K562 (cell line): Measurements from ENCODE around the gene ANKEF1. TPM values are rescaled to one million over a fixed set of nuclear protein-coding genes. Genes with fewer than 3 reads are reported as not detected.

Source experiments
- ATAC-seq: fragments of 200-7000 bp; cut with Tn5 transposase; 3 replicates; pipeline ENCODE4 v1.9.1; 2020; ENCODE audit warnings: moderate library complexity
- BruUV-seq: library from RNA; stranded (reverse); fragments of 400-500 nt; replicated peaks from 2 replicates; lab custom pipeline; 2021; lab: Mats Ljungman, UMichigan
- CTCF ChIA-PET: fragments of 300-600 bp; formaldehyde crosslinking; extraction: SDS; loops from one replicate; lab custom pipeline; 2021; ENCODE audit warnings: low intra/inter-chr PET ratio; lab: Yijun Ruan, JAX
- POLR2A ChIA-PET: fragments of 300-600, 350-650 bp; sonication (Branson Sonifier 250); formaldehyde crosslinking; extraction: SDS; loops from one replicate; lab custom pipeline; 2021; ENCODE audit warnings: antibody characterized with exemption, inconsistent platforms; lab: Yijun Ruan, JAX
- DNase-seq, 4 experiments: peaks; one replicate each; pipeline versions ENCODE4 v3.0.0 to v3.0.0-alpha.2; 2011 to 2018; ENCODE audit warnings: low spot score in 3 of 4, mixed read lengths in 3 of 4; ENCODE audit errors: extremely low read depth in 1 of 4
- FAIRE-seq: peaks from 2 replicates; lab custom pipeline; 2011; peaks lifted over from hg19 to GRCh38; lab: Jason Lieb, UNC
- H2AFZ ChIP-seq: 2 replicates; pipeline ENCODE4 v1.6.0; 2011; ENCODE audit warnings: low read depth, low read length, control low read depth, inconsistent platforms
- H3K27ac ChIP-seq: fragments of 200-600 bp; 3 replicates; pipeline ENCODE4 v1.8.0; 2011; ENCODE audit warnings: low read depth, mild to moderate bottlenecking, control low read depth, inconsistent platforms, low read length, moderate library complexity, mixed read lengths; ENCODE audit errors: extremely low read depth
- H3K27me3 ChIP-seq, 2 experiments: fragments of 300-600 bp in 1 of 2; 2 replicates in 1 of 2; 3 replicates in 1 of 2; pipeline versions ENCODE4 v1.6.0 to v1.8.0; 2011; ENCODE audit warnings: inconsistent platforms in 2 of 2, low read length in 2 of 2, mild to moderate bottlenecking in 1 of 2, mixed read lengths in 1 of 2, moderate library complexity in 1 of 2; ENCODE audit not compliant: control insufficient read depth in 2 of 2, insufficient read depth in 2 of 2
- H3K36me3 ChIP-seq: fragments of 300-600 bp; 3 replicates; pipeline ENCODE4 v1.8.0; 2011; ENCODE audit warnings: mild to moderate bottlenecking, low read length, inconsistent platforms; ENCODE audit not compliant: control insufficient read depth, insufficient read depth
- H3K4me1 ChIP-seq, 2 experiments: fragments of 200-600 bp in 1 of 2; replicated peaks in 1 of 2; 2 replicates in 1 of 2; 3 replicates in 1 of 2; pipeline versions ENCODE4 v1.5.1 to v1.8.0; 2011; ENCODE audit warnings: inconsistent platforms in 2 of 2, low read length in 2 of 2, mild to moderate bottlenecking in 1 of 2, mixed read lengths in 1 of 2, moderate library complexity in 1 of 2; ENCODE audit not compliant: control insufficient read depth in 2 of 2, insufficient read depth in 2 of 2
- H3K4me2 ChIP-seq: 2 replicates; pipeline ENCODE4 v1.6.1; 2011; ENCODE audit warnings: low read length, control low read depth, inconsistent platforms, mixed read lengths; ENCODE audit not compliant: insufficient read depth
- H3K4me3 ChIP-seq: fragments of 200-600 bp; sonication (generic), shearing (Covaris generic); 2 replicates; pipeline ENCODE4 v1.5.1; 2016; ENCODE audit warnings: control low read depth, inconsistent platforms
- H3K79me2 ChIP-seq: fragments of 200-600 bp; 3 replicates; pipeline ENCODE4 v1.8.0; 2011; ENCODE audit warnings: low read length, inconsistent platforms; ENCODE audit not compliant: control insufficient read depth, insufficient read depth
- H3K9ac ChIP-seq, 2 experiments: 2 replicates each; pipeline versions ENCODE4 v1.6.0 to v1.6.1; 2011; ENCODE audit warnings: low read depth in 2 of 2, low read length in 2 of 2, control low read depth in 1 of 2, inconsistent platforms in 1 of 2, mild to moderate bottlenecking in 1 of 2, mixed read lengths in 1 of 2; ENCODE audit not compliant: insufficient read depth in 1 of 2
- H3K9me1 ChIP-seq: one replicate; pipeline ENCODE4 v1.6.0; 2011; ENCODE audit warnings: inconsistent platforms, mild to moderate bottlenecking, low read length, moderate library complexity; ENCODE audit not compliant: control insufficient read depth, insufficient read depth
- H3K9me3 ChIP-seq: replicated peaks from 2 replicates; pipeline ENCODE4 v1.5.1; 2011; ENCODE audit warnings: low read depth, low read length, inconsistent platforms; ENCODE audit not compliant: control insufficient read depth, insufficient read depth
- H4K20me1 ChIP-seq: replicated peaks from 2 replicates; pipeline ENCODE4 v1.6.1; 2011; ENCODE audit warnings: low read length, inconsistent platforms, mixed read lengths; ENCODE audit not compliant: control insufficient read depth, insufficient read depth
- SMAD3 ChIP-seq: fragments of 450-650 bp; formaldehyde crosslinking; conservative IDR thresholded peaks from 2 replicates; pipeline ENCODE4 v1.4.0; 2020; ENCODE audit warnings: mild to moderate bottlenecking
- ZNF311 ChIP-seq: fragments of 250-450 bp; sonication (Bioruptor Pico); IDR thresholded peaks from 2 replicates; pipeline ENCODE4 v1.4.0; 2020; ENCODE audit warnings: mild to moderate bottlenecking, moderate library complexity
- WGBS: fragments of 100-300 bp; shearing (Covaris generic); methylation state at CpG from one replicate; pipeline ENCODE4 v1.1.6; 2016; ENCODE audit warnings: low coverage, mixed read lengths; ENCODE audit not compliant: insufficient coverage; ENCODE audit errors: missing lambda C conversion rate; 5-methylcytosine and 5-hydroxymethylcytosine counted together
- in situ Hi-C: fragments of 300-500 bp; cut with MboI; formaldehyde crosslinking; loops from 4 replicates; pipeline ENCODE4 v1.15.0; 2018; ENCODE audit warnings: inconsistent platforms, mixed read lengths
- intact Hi-C: fragments of 100-400 bp; cut with micrococcal nuclease; formaldehyde crosslinking; loops from 2 replicates; pipeline ENCODE4 v1.14.2; 2022
- polyA plus RNA-seq, 8 experiments: library from polyadenylated mRNA; depleted of rRNA in 4 of 8; stranded (reverse) in 5 of 8; unstranded in 3 of 8; fragments of >200 nt; fragmentation: Nextera tagmentation in 2 of 8; fragmentation: Illumina TruSeq in 1 of 8; extraction: Ambion mirVana in 2 of 8; extraction: Trizol in 1 of 8; gene quantifications; 2 replicates each; pipeline versions ENCODE4 v1.2.1 to v1.2.3, GENCODE V29; 2011 to 2014; ENCODE audit warnings: inconsistent platforms in 1 of 8, missing spikeins in 1 of 8
- total RNA-seq, 7 experiments: library from RNA; depleted of rRNA in 6 of 7; stranded (reverse); fragments of >200 nt in 6 of 7; fragmentation: Illumina TruSeq in 2 of 7; extraction: Trizol in 2 of 7; gene quantifications; 2 replicates each; pipeline versions ENCODE4 v1.2.1 to v1.2.3, GENCODE V29; 2011 to 2021; ENCODE audit warnings: low replicate concordance in 1 of 7
- TF ChIP-seq, protein P1 (sequence below): fragments of 450-650 bp; formaldehyde crosslinking; IDR thresholded peaks from 2 replicates; pipeline ENCODE4 v1.4.0; 2020; ENCODE audit warnings: mild to moderate bottlenecking, mixed read lengths

ANKEF1 gene
- total and polyA plus RNA-seq, 9 of the 15 experiments (the other 6 are each of a cell fraction or from before 2014, with no cell fraction given), result 0.35 to 2.1 (median 1.7) TPM

- CTCF ChIA-PET, result no interaction called here
- TF ChIP-seq, protein P1, sequence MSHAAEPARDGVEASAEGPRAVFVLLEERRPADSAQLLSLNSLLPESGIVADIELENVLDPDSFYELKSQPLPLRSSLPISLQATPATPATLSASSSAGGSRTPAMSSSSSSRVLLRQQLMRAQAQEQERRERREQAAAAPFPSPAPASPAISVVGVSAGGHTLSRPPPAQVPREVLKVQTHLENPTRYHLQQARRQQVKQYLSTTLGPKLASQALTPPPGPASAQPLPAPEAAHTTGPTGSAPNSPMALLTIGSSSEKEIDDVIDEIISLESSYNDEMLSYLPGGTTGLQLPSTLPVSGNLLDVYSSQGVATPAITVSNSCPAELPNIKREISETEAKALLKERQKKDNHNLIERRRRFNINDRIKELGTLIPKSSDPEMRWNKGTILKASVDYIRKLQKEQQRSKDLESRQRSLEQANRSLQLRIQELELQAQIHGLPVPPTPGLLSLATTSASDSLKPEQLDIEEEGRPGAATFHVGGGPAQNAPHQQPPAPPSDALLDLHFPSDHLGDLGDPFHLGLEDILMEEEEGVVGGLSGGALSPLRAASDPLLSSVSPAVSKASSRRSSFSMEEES (CRISPR knock-in tag), result peak; percentile 70
- no peak for TF ChIP-seq SMAD3 (CRISPR knock-in tag)
- no peak for TF ChIP-seq ZNF311
- TF ChIP-seq, all 486 proteins: peak for 1
- FAIRE-seq, result no peak
- BruUV-seq, result no TSS peak
- Histone ChIP-seq H3K4me3 (no peak overlapping the region), H3K9me3 (no peaks in the 10 kb centered on the region), H3K4me2 (no peak overlapping the region), H3K36me3 (no peaks in the 10 kb centered on the region), H3K9me1 (no peaks in the 10 kb centered on the region), H2AFZ (no peak overlapping the region), H3K27ac (no peak overlapping the region), H3K79me2 (no peaks in the 10 kb centered on the region), H3K9ac (no peak overlapping the region), H4K20me1 (no peaks in the 10 kb centered on the region), H3K27me3 (no peaks in the 10 kb centered on the region), H3K4me1 (no peaks in the 10 kb centered on the region; a peak in 1 of 5 replicates)
- ATAC-seq, result no peak
- 29% methylated on average over 3 of the region's 3 CpGs for WGBS
- in situ Hi-C loops (no loop called here), intact Hi-C loops (no loop called here)
- POLR2A ChIA-PET, result no interaction called here
- no peak for DNase-seq
These were observed 39.1 kb upstream of the ANKEF1 start for GRCh38 chr20:9995510-9996272.
